Ishikawa (cell line): Measurements from ENCODE around the gene EML6.

Experiments used
- CEBPB ChIP-seq: IDR thresholded peaks from 2 replicates; pipeline ENCODE4 v1.6.1; 2012
- CREB1 ChIP-seq: IDR thresholded peaks from 2 replicates; pipeline ENCODE4 v1.6.1; 2012; ENCODE audit warnings: low read depth
- EGR1 ChIP-seq: IDR thresholded peaks from 2 replicates; pipeline ENCODE4 v1.6.1; 2012
- EP300 ChIP-seq: IDR thresholded peaks from 2 replicates; pipeline ENCODE4 v1.6.1; 2012; ENCODE audit warnings: borderline replicate concordance
- FOXM1 ChIP-seq: IDR thresholded peaks from 2 replicates; pipeline ENCODE4 v1.6.1; 2012; ENCODE audit warnings: low read depth, borderline replicate concordance
- NFIC ChIP-seq: IDR thresholded peaks from 2 replicates; pipeline ENCODE4 v1.6.1; 2012
- RAD21 ChIP-seq: IDR thresholded peaks from 2 replicates; pipeline ENCODE4 v1.6.1; 2012; ENCODE audit warnings: low read depth
- REST ChIP-seq: IDR thresholded peaks from 2 replicates; pipeline ENCODE4 v1.6.1; 2012; ENCODE audit warnings: low read depth, mild to moderate bottlenecking
- TAF1 ChIP-seq: IDR thresholded peaks from 2 replicates; pipeline ENCODE4 v1.6.1; 2012; ENCODE audit warnings: low read depth, mild to moderate bottlenecking
- TCF12 ChIP-seq: IDR thresholded peaks from 2 replicates; pipeline ENCODE4 v1.6.1; 2012; ENCODE audit warnings: low read depth
- YY1 ChIP-seq: IDR thresholded peaks from 2 replicates; pipeline ENCODE4 v1.6.1; 2012; ENCODE audit warnings: low read depth
- ZBTB7A ChIP-seq: IDR thresholded peaks from 2 replicates; pipeline ENCODE4 v1.6.1; 2012; ENCODE audit warnings: low read depth
- TF ChIP-seq, protein P1 (sequence below): IDR thresholded peaks from 2 replicates; pipeline ENCODE4 v1.6.1; 2012

DNA sequence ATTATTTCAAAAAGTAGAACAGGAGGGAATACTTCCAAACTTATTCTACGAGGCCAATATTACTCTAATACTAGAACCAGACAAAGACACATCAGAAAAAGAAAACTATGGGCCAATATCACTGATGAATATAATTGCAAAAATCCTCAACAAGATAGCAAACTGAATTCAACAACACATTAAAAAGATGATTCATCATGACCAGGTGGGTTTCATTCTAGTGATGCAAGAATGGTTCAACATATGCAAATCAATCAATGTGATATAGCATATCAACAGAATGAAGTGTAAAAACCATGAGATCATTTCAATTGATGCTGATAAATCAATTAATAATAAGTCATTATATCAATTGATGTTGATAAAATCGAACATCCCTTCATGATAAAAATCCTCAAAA lies 22.4 kb upstream of the EML6 start:
- TF ChIP-seq, protein P1, sequence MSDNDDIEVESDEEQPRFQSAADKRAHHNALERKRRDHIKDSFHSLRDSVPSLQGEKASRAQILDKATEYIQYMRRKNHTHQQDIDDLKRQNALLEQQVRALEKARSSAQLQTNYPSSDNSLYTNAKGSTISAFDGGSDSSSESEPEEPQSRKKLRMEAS = no peak
- TF ChIP-seq TCF12 (no peak), TAF1 (no peak), CREB1 (no peak), REST (no peak), ZBTB7A (no peak), EP300 (no peak), YY1 (no peak), EGR1 (no peak), RAD21 (no peak), CEBPB (no peak), NFIC (no peak), FOXM1 (no peak)
